HG02973 (cell line): ENCODE measurements around the gene TLR7.

Source experiments
- ATAC-seq: cut with Tn5 transposase; IDR thresholded peaks from one replicate; pipeline ENCODE4 v1.9.1; 2021; ENCODE audit warnings: moderate library complexity; ENCODE audit not compliant: unreplicated experiment

TLR7 gene

GRCh38 chrX:12890467-12890866, 23.6 kb downstream of the TLR7 start:
- ATAC-seq = peak; percentile 47

- ATAC-seq = no peak
Observed at GRCh38 chrX:12891171-12891570, 24.3 kb downstream of the TLR7 start.

- no peak for ATAC-seq
Observed at GRCh38 chrX:12891915-12892506, 25.1 kb downstream of the TLR7 start.

GRCh38 chrX:12892716-12893115, 25.8 kb downstream of the TLR7 start:
- ATAC-seq = no peak

GRCh38 chrX:12894074-12895030, 27.5 kb downstream of the TLR7 start:
- ATAC-seq = no peak

GRCh38 chrX:12895866-12896265, 29.0 kb downstream of the TLR7 start:
- ATAC-seq = no peak

GRCh38 chrX:12896935-12897334, 30.1 kb downstream of the TLR7 start:
- no peak for ATAC-seq

- no peak for ATAC-seq
Observed at GRCh38 chrX:12898073-12898472, 31.2 kb downstream of the TLR7 start.

- ATAC-seq = no peak
Observed at GRCh38 chrX:12899506-12899905, 32.6 kb downstream of the TLR7 start.

- no peak for ATAC-seq
Observed at GRCh38 chrX:12901486-12901885, 34.6 kb downstream of the TLR7 start.

GRCh38 chrX:12903646-12904045, 36.8 kb downstream of the TLR7 start:
- ATAC-seq = no peak

- no peak for ATAC-seq
Observed at GRCh38 chrX:12906046-12906761, 39.3 kb downstream of the TLR7 start, which contains the start of gene TLR8. TSS of gene TLR8 (plus strand) at chrX:12906620. CDS start at chrX:12906707, 87 bp downstream.

GRCh38 chrX:12910423-12911121, 43.7 kb downstream of the TLR7 start:
- ATAC-seq = no peak

- ATAC-seq = no peak
Observed at GRCh38 chrX:12911122-12911470, 44.2 kb downstream of the TLR7 start.

GRCh38 chrX:12912791-12913482, 46.1 kb downstream of the TLR7 start:
- no peak for ATAC-seq

GRCh38 chrX:12917753-12918152, 50.9 kb downstream of the TLR7 start:
- ATAC-seq = no peak

- ATAC-seq = no peak
Observed at GRCh38 chrX:12919051-12919450, 52.2 kb downstream of the TLR7 start.

- ATAC-seq = no peak
Observed at GRCh38 chrX:12919620-12920019, 52.7 kb downstream of the TLR7 start.

- ATAC-seq = no peak
Observed at GRCh38 chrX:12920990-12921389, 54.1 kb downstream of the TLR7 start.

GRCh38 chrX:12921886-12922598, 55.2 kb downstream of the TLR7 start:
- no peak for ATAC-seq
